RWPE1 (cell line): ENCODE data around the gene SSR1.

Experiments
- CTCF ChIA-PET: fragments of 350-600 bp; sonication (Branson Sonifier 250); formaldehyde crosslinking; extraction: SDS; loops from one replicate; lab custom pipeline; 2021; lab: Yijun Ruan, JAX
- POLR2A ChIA-PET: fragments of 400-600 bp; formaldehyde crosslinking; extraction: SDS; loops from one replicate; lab custom pipeline; 2020; ENCODE audit warnings: antibody characterized with exemption; ENCODE audit not compliant: low non-redundant PET; lab: Yijun Ruan, JAX
- DNase-seq: peaks from one replicate; pipeline ENCODE4 v3.0.0; 2012; ENCODE audit warnings: low spot score
- H3K27ac ChIP-seq: fragments of 450-650 bp; 2 replicates; pipeline ENCODE4 v1.5.1; 2017
- CTCF ChIP-seq: fragments of 450-650 bp; conservative IDR thresholded peaks from 2 replicates; pipeline ENCODE4 v1.5.1; 2017; ENCODE audit warnings: low read depth, mild to moderate bottlenecking

Gene SSR1

DNA sequence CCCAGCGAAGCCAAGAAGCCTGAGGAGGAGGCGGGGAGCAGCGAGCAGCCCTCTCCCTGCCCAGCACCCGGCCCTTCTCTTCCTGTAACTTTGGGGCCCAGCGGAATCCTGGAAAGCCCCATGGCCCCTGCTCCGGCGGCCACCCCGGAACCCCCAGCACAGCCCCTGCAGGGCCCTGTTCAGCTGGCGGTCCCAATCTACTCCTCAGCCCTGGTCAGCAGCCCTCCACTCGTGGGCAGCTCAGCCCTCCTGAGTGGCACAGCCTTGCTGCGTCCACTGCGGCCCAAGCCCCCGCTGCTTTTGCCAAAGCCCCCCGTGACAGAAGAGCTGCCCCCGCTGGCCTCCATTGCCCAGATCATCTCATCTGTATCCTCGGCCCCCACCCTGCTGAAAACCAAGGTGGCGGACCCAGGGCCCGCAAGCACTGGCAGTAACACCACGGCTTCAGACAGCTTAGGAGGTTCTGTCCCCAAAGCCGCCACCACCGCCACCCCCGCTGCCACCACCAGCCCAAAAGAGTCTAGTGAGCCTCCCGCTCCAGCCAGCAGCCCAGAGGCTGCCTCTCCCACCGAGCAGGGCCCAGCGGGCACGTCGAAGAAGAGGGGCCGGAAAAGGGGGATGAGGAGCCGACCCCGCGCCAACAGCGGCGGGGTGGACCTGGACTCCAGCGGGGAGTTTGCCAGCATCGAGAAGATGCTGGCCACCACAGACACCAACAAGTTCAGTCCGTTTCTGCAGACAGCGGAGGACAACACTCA lies 81.9 kb downstream of the SSR1 start:
- CTCF ChIA-PET = no interaction called here
- POLR2A ChIA-PET = no interaction called here
- no peak for DNase-seq
- H3K27ac ChIP-seq = peak overlapping the region; percentile 27
- no peak for TF ChIP-seq CTCF

- no peak for DNase-seq
- ChIA-PET CTCF (no interaction called here), POLR2A (no interaction called here)
- H3K27ac ChIP-seq = no peak overlapping the region
- TF ChIP-seq CTCF = no peak
Observed at GRCh38 chr6:7230327-7230691, 82.7 kb downstream of the SSR1 start.

DNA sequence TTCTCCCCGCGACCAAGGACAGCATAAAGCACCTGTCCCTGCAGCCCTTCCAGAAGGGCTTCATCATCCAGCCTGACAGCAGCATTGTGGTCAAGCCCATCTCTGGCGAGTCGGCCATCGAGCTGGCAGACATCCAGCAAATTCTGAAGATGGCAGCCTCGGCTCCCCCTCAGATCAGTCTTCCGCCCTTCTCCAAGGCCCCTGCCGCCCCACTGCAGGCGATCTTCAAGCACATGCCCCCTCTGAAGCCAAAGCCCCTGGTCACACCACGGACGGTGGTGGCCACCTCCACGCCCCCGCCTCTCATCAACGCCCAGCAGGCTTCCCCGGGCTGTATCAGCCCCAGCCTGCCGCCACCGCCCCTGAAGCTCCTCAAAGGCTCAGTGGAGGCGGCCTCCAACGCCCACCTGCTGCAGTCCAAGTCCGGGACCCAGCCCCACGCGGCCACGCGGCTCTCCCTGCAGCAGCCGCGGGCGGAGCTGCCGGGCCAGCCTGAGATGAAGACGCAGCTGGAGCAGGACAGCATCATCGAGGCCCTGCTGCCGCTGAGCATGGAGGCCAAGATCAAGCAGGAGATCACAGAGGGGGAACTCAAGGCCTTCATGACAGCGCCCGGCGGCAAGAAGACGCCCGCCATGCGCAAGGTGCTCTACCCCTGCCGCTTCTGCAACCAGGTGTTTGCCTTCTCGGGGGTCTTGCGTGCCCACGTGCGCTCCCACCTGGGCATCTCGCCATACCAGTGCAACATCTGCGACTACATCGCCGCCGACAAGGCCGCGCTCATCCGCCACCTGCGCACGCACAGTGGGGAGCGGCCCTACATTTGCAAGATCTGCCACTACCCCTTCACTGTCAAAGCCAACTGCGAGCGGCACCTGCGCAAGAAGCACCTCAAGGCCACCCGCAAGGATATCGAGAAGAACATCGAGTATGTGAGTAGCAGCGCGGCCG lies 83.3 kb downstream of the SSR1 start:
- DNase-seq = no peak
- H3K27ac ChIP-seq = no peak overlapping the region
- ChIA-PET POLR2A (no interaction called here), CTCF (no interaction called here)
- TF ChIP-seq CTCF = no peak

DNA sequence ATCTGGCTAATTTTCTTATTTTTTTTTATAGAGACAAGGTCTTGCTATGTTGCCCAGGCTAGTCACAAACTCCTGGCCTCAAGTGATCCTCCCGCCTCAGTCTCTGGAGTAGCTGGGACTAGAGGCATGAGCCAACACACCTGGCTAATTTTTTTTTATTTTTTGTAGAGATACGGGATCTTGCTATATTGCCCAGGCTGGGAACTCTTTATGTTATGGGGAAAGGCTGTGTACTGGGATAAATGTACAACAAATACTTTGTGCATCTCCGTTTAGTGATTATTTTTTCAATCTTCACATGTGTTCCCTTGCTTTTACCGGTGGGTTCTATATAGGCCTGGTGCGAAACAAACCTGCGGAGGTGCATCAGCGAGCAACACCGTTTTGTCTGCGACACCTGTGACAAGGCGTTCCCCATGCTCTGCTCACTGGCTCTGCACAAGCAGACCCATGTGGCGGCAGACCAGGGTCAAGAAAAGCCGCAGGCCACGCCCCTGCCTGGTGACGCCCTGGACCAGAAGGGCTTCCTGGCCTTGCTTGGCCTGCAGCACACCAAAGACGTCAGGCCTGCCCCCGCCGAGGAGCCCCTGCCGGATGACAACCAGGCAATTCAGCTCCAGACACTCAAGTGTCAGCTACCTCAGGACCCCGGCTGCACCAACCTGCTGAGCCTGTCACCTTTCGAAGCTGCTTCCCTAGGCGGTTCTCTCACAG lies 84.2 kb downstream of the SSR1 start:
- no peak overlapping the region for H3K27ac ChIP-seq
- ChIA-PET POLR2A (no interaction called here), CTCF (no interaction called here)
- no peak for DNase-seq
- TF ChIP-seq CTCF = no peak

- H3K27ac ChIP-seq = peak overlapping the region; percentile 34
- ChIA-PET CTCF (no interaction called here), POLR2A (no interaction called here)
- TF ChIP-seq CTCF = no peak
- DNase-seq = no peak
Observed at GRCh38 chr6:7224731-7225130, 88.3 kb downstream of the SSR1 start.

- DNase-seq = no peak
- TF ChIP-seq CTCF = no peak
- CTCF ChIA-PET = no interaction called here
- POLR2A ChIA-PET = no interaction called here
- H3K27ac ChIP-seq = no peak overlapping the region
Observed at GRCh38 chr6:7222197-7222596, 90.8 kb downstream of the SSR1 start.
